Uterus (tissue), 2 donors: Measurements from ENCODE around the gene SPAG5.

Experiments used
- CTCF ChIP-seq, 4 experiments: fragments of 200-600 bp in 2 of 4; fragments of 450-650 bp in 2 of 4; sonication (generic) in 2 of 4; IDR thresholded peaks; one replicate each; pipeline ENCODE4 v1.5.1; 2016 to 2019; ENCODE audit warnings: antibody characterized with exemption in 4 of 4, mild to moderate bottlenecking in 2 of 4, moderate library complexity in 1 of 4
- POLR2A ChIP-seq, 2 donors: fragments of 450-650 bp; IDR thresholded peaks; one replicate each; pipeline ENCODE4 v1.6.1; 2016; ENCODE audit warnings: antibody characterized with exemption in 2 of 2, mild to moderate bottlenecking in 1 of 2, moderate library complexity in 1 of 2

GRCh38 chr17:28533091-28533807 is 65.6 kb downstream of the SPAG5 start:
- TF ChIP-seq CTCF (IDR thresholded peaks at IDR 0.05): no peak
- TF ChIP-seq POLR2A (IDR thresholded peaks at IDR 0.05): no peak
